Measurements from ENCODE around the gene PPAN.

PPAN gene

GRCh38 chr19:10087296-10088061 is 18.7 kb upstream of the PPAN start:
- TF ChIP-seq CTCF (conservative IDR thresholded peaks at IDR 0.05) (no peak), ZFX (IDR thresholded peaks at IDR 0.05) (no peak)
- no peak overlapping the region for H3K27ac ChIP-seq

- TF ChIP-seq CTCF (conservative IDR thresholded peaks at IDR 0.05) (no peak), ZFX (IDR thresholded peaks at IDR 0.05) (no peak)
- H3K27ac ChIP-seq: no peak overlapping the region
These were observed 17.1 kb upstream of the PPAN start for GRCh38 chr19:10088949-10089554.

GRCh38 chr19:10089801-10090375 is 16.3 kb upstream of the PPAN start:
- TF ChIP-seq ZFX (IDR thresholded peaks at IDR 0.05) (no peak), CTCF (conservative IDR thresholded peaks at IDR 0.05) (no peak)
- no peak overlapping the region for H3K27ac ChIP-seq

- no peak for TF ChIP-seq CTCF (conservative IDR thresholded peaks at IDR 0.05)
- TF ChIP-seq ZFX (IDR thresholded peaks at IDR 0.05): no peak
- H3K27ac ChIP-seq: no peak overlapping the region
These were observed 14.8 kb upstream of the PPAN start for GRCh38 chr19:10091370-10091687.

- TF ChIP-seq CTCF (conservative IDR thresholded peaks at IDR 0.05): no peak
- no peak for TF ChIP-seq ZFX (IDR thresholded peaks at IDR 0.05)
- no peak overlapping the region for H3K27ac ChIP-seq
These were observed 14.1 kb upstream of the PPAN start for GRCh38 chr19:10091895-10092641.

- TF ChIP-seq CTCF (conservative IDR thresholded peaks at IDR 0.05): no peak
- TF ChIP-seq ZFX (IDR thresholded peaks at IDR 0.05): no peak
- H3K27ac ChIP-seq: no peak overlapping the region
These were observed 13.4 kb upstream of the PPAN start for GRCh38 chr19:10092648-10093294.
